A549 (cell line): Measurements from ENCODE around the gene RNASE4. TPM values are rescaled to one million over a fixed set of nuclear protein-coding genes. Genes with fewer than 3 reads are reported as not detected.
A peak's percentile ranks its signal among the peaks of the same experiment; 100 is the strongest.

Source experiments
- ATAC-seq, 2 experiments: fragments of 200-7000 bp in 1 of 2; fragments of >200 bp in 1 of 2; cut with Nextera tagmentation in 1 of 2; cut with Tn5 transposase in 1 of 2; 3 replicates each; pipeline versions ENCODE4 v1.8.0 to v1.9.1; 2018 to 2020; ENCODE audit warnings: mild to moderate bottlenecking in 1 of 2, moderate library complexity in 1 of 2
- CTCF ChIA-PET: fragments of 300-600 bp; sonication (Branson Sonifier 250); formaldehyde crosslinking; extraction: SDS; loops from one replicate; lab custom pipeline; 2021; ENCODE audit warnings: antibody characterized with exemption, inconsistent platforms; lab: Yijun Ruan, JAX
- POLR2A ChIA-PET: fragments of 350-600 bp; formaldehyde crosslinking; extraction: SDS; loops from one replicate; lab custom pipeline; 2021; ENCODE audit warnings: antibody characterized with exemption, inconsistent platforms; lab: Yijun Ruan, JAX
- DNase-seq, 2 experiments: peaks; one replicate each; pipeline versions ENCODE4 v3.0.0 to v3.0.0-alpha.2; 2011 to 2016; ENCODE audit warnings: low read depth in 1 of 2, low spot score in 1 of 2
- FAIRE-seq: peaks from 2 replicates; lab custom pipeline; 2011; peaks lifted over from hg19 to GRCh38; lab: Jason Lieb, UNC
- H3K27ac ChIP-seq, 2 experiments: fragments of >200 bp; sonication (Bioruptor Twin); formaldehyde crosslinking; 3 replicates each; pipeline ENCODE4 v1.5.1; 2016 to 2017
- H3K4me1 ChIP-seq: fragments of >200 bp; sonication (Bioruptor Twin); formaldehyde crosslinking; 3 replicates; pipeline ENCODE4 v1.6.1; 2016
- H3K4me2 ChIP-seq: fragments of >200 bp; sonication (Bioruptor Twin); formaldehyde crosslinking; 3 replicates; pipeline ENCODE4 v1.6.1; 2016
- H3K4me3 ChIP-seq: fragments of >200 bp; sonication (Bioruptor Twin); formaldehyde crosslinking; 3 replicates; pipeline ENCODE4 v1.5.1; 2016
- H3K9me3 ChIP-seq: fragments of >200 bp; sonication (Bioruptor Twin); formaldehyde crosslinking; 3 replicates; pipeline ENCODE4 v1.6.1; 2016
- BCL3 ChIP-seq: fragments of >200 bp; sonication (Bioruptor Twin); formaldehyde crosslinking; IDR thresholded peaks from 3 replicates; pipeline ENCODE4 v1.6.1; 2016
- E2F6 ChIP-seq: IDR thresholded peaks from 2 replicates; pipeline ENCODE4 v1.6.1; 2012; ENCODE audit warnings: low read depth, borderline replicate concordance
- ELK1 ChIP-seq: fragments of 150-350 bp; IDR thresholded peaks from 2 replicates; pipeline ENCODE4 v1.6.1; 2014; ENCODE audit warnings: low read depth, mild to moderate bottlenecking, low read length
- FOSL2 ChIP-seq, 2 experiments: fragments of 450-650 bp in 1 of 2; fragments of >200 bp in 1 of 2; sonication (Bioruptor Twin) in 1 of 2; formaldehyde crosslinking; IDR thresholded peaks; 2 replicates each; pipeline versions ENCODE4 v1.5.0 to v1.6.1; 2016 to 2020; ENCODE audit warnings: mild to moderate bottlenecking in 1 of 2, moderate library complexity in 1 of 2
- FOXS1 ChIP-seq: fragments of 250-450 bp; sonication (Bioruptor Pico); IDR thresholded peaks from 2 replicates; pipeline ENCODE4 v1.5.0; 2020; ENCODE audit warnings: mild to moderate bottlenecking, moderate library complexity
- GATA3 ChIP-seq: IDR thresholded peaks from 2 replicates; pipeline ENCODE4 v1.6.1; 2012; ENCODE audit warnings: borderline replicate concordance
- HOXB5 ChIP-seq: fragments of 250-450 bp; sonication (Bioruptor Pico); IDR thresholded peaks from 2 replicates; pipeline ENCODE4 v1.5.0; 2020; ENCODE audit warnings: mild to moderate bottlenecking, moderate library complexity
- JUN ChIP-seq, 2 experiments: fragments of >200 bp; sonication (Bioruptor Twin); formaldehyde crosslinking; IDR thresholded peaks; 2 replicates in 1 of 2; 3 replicates in 1 of 2; pipeline ENCODE4 v1.6.1; 2016 to 2017
- KDM1A ChIP-seq: fragments of 200-600 bp; sonication (generic); IDR thresholded peaks from 2 replicates; pipeline ENCODE4 v1.6.1; 2016; ENCODE audit warnings: low read depth, mild to moderate bottlenecking
- MAFK ChIP-seq: fragments of 450-650 bp; IDR thresholded peaks from 2 replicates; pipeline ENCODE4 v1.6.1; 2014; ENCODE audit not compliant: partially characterized antibody
- NR3C1 ChIP-seq: fragments of >200 bp; sonication (Bioruptor Twin); formaldehyde crosslinking; IDR thresholded peaks from 3 replicates; pipeline ENCODE4 v1.6.1; 2017
- PHF8 ChIP-seq: fragments of 200-600 bp; sonication (generic); IDR thresholded peaks from 2 replicates; pipeline ENCODE4 v1.6.1; 2016; ENCODE audit warnings: low read depth, mild to moderate bottlenecking, antibody characterized with exemption, moderate library complexity, borderline replicate concordance
- POLR2A ChIP-seq: IDR thresholded peaks from 2 replicates; pipeline ENCODE4 v1.6.1; 2012; ENCODE audit warnings: mild to moderate bottlenecking, low read length
- POLR2AphosphoS2 ChIP-seq: conservative IDR thresholded peaks from 2 replicates; pipeline ENCODE4 v1.6.1; 2012; ENCODE audit warnings: low read length, improper control_type of control experiment, inconsistent platforms
- RARB ChIP-seq: fragments of 250-450 bp; sonication (Bioruptor Pico); IDR thresholded peaks from 2 replicates; pipeline ENCODE4 v1.8.0; 2021; ENCODE audit warnings: mild to moderate bottlenecking, moderate library complexity
- SMC3 ChIP-seq: fragments of >200 bp; sonication (Bioruptor Twin); formaldehyde crosslinking; IDR thresholded peaks from 3 replicates; pipeline ENCODE4 v1.6.1; 2018; ENCODE audit warnings: inconsistent platforms
- TP53 ChIP-seq: fragments of 250-450 bp; sonication (Bioruptor Pico); IDR thresholded peaks from 2 replicates; pipeline ENCODE4 v1.5.0; 2021; ENCODE audit warnings: mild to moderate bottlenecking, moderate library complexity
- ZNF302 ChIP-seq: fragments of 250-450 bp; sonication (Bioruptor Pico); IDR thresholded peaks from 2 replicates; pipeline ENCODE4 v1.9.0; 2021; ENCODE audit warnings: inconsistent platforms, mild to moderate bottlenecking, moderate library complexity
- WGBS: methylation state at CpG from one replicate; pipeline ENCODE4 v1.1.6; 2017; ENCODE audit errors: missing lambda C conversion rate; 5-methylcytosine and 5-hydroxymethylcytosine counted together
- polyA plus RNA-seq, 4 experiments: library from polyadenylated mRNA; depleted of rRNA in 3 of 4; stranded (reverse); fragments of >200 nt; fragmentation: RNase III in 1 of 4; extraction: RNeasy Plus Mini Kit Qiagen cat#74134 plus additional on column Dnase treatment in 1 of 4; gene quantifications; 2 replicates in 3 of 4; 3 replicates in 1 of 4; pipeline ENCODE4 v1.2.3, GENCODE V29; 2011 to 2017
- TF ChIP-seq, protein P1 (sequence below): fragments of 250-450 bp; sonication (Bioruptor Pico); IDR thresholded peaks from 2 replicates; pipeline ENCODE4 v1.5.0; 2020; ENCODE audit warnings: low read depth, mild to moderate bottlenecking, moderate library complexity
- TF ChIP-seq, protein P2 (sequence below): fragments of 250-450 bp; sonication (Bioruptor Pico); IDR thresholded peaks from 2 replicates; pipeline ENCODE4 v1.5.0; 2021; ENCODE audit warnings: mild to moderate bottlenecking, moderate library complexity, borderline replicate concordance
- TF ChIP-seq, protein P3 (sequence below): IDR thresholded peaks from 2 replicates; pipeline ENCODE4 v1.6.1; 2012
- TF ChIP-seq, protein P4 (sequence below): fragments of 200-600 bp; sonication (generic); IDR thresholded peaks from 2 replicates; pipeline ENCODE4 v1.6.1; 2016; ENCODE audit warnings: antibody characterized with exemption, mild to moderate bottlenecking, moderate library complexity

Gene RNASE4
- polyA plus RNA-seq, 2 of the 4 experiments (the other 2 are of a cell fraction): 8.6 to 77.4 TPM

- DNase-seq (no peak), FAIRE-seq (no peak)
- H3K4me3 ChIP-seq: peak overlapping the region; percentile 58
- POLR2A ChIA-PET: interaction anchor here (0.8 to 5.1 kb wide), 18 partner anchors 8 to 339 kb away, joined by 3 to 46 read pairs (median 4); partner anchors contain the start of genes APEX1, PARP2 and TEP1
- peak overlapping the region; percentile 95 for H3K27ac ChIP-seq
- 2% methylated on average over 11 of the region's 11 CpGs for WGBS
- CTCF ChIA-PET: interaction anchor here (0.9 to 13.8 kb wide), 12 partner anchors 9 to 358 kb away, joined by 3 to 191 read pairs (median 6); no protein-coding TSS in a partner anchor
- peak overlapping the region; percentile 81 for H3K4me2 ChIP-seq
- no peaks in the 10 kb centered on the region for H3K9me3 ChIP-seq
- TF ChIP-seq, protein P1, sequence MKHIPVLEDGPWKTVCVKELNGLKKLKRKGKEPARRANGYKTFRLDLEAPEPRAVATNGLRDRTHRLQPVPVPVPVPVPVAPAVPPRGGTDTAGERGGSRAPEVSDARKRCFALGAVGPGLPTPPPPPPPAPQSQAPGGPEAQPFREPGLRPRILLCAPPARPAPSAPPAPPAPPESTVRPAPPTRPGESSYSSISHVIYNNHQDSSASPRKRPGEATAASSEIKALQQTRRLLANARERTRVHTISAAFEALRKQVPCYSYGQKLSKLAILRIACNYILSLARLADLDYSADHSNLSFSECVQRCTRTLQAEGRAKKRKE (CRISPR knock-in tag): no peak
- TF ChIP-seq POLR2AphosphoS2: no peak
- TF ChIP-seq, protein P2, sequence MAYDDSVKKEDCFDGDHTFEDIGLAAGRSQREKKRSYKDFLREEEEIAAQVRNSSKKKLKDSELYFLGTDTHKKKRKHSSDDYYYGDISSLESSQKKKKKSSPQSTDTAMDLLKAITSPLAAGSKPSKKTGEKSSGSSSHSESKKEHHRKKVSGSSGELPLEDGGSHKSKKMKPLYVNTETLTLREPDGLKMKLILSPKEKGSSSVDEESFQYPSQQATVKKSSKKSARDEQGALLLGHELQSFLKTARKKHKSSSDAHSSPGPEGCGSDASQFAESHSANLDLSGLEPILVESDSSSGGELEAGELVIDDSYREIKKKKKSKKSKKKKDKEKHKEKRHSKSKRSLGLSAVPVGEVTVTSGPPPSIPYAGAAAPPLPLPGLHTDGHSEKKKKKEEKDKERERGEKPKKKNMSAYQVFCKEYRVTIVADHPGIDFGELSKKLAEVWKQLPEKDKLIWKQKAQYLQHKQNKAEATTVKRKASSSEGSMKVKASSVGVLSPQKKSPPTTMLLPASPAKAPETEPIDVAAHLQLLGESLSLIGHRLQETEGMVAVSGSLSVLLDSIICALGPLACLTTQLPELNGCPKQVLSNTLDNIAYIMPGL: no peak
- TF ChIP-seq ZNF302: no peak
- no peak for TF ChIP-seq PHF8
- TF ChIP-seq POLR2A: no peak
- TF ChIP-seq NR3C1: no peak
- no peak for TF ChIP-seq GATA3
- no peak for TF ChIP-seq TP53
- TF ChIP-seq FOSL2 (IDR thresholded peaks at IDR 0.05): no peak
- TF ChIP-seq FOSL2 (CRISPR knock-in tag; IDR thresholded peaks at IDR 0.05): no peak
- TF ChIP-seq SMC3: no peak
- no peak for TF ChIP-seq HOXB5
- TF ChIP-seq ELK1: no peak
- TF ChIP-seq JUN (IDR thresholded peaks at IDR 0.05): no peak; a peak in 1 of 5 replicates
- no peak for TF ChIP-seq BCL3
- TF ChIP-seq, all 56 proteins: peak for 0
- ATAC-seq: peak in 1 of 2 experiments; percentile 4; a peak in 1 of 6 replicates
- H3K4me1 ChIP-seq: peaks cover 28% of the 10 kb centered on the region
These were observed 2.3 kb upstream of the RNASE4 start for GRCh38 chr14:20682127-20682434.

- DNase-seq (peak; percentile 81 to 96), ATAC-seq (peak; percentile 67 to 77), FAIRE-seq (no peak)
- peaks cover 33% of the 10 kb centered on the region for H3K4me1 ChIP-seq
- CTCF ChIA-PET: interaction anchor here (0.7 to 13.8 kb wide), 14 partner anchors 9 to 357 kb away, joined by 3 to 191 read pairs (median 4); no protein-coding TSS in a partner anchor
- no peaks in the 10 kb centered on the region for H3K9me3 ChIP-seq
- H3K27ac ChIP-seq: peak overlapping the region; percentile 95
- H3K4me3 ChIP-seq: peak overlapping the region; percentile 58
- POLR2A ChIA-PET: interaction anchor here (0.7 to 5.1 kb wide), 23 partner anchors 8 to 340 kb away, joined by 3 to 46 read pairs (median 4); partner anchors contain the start of genes APEX1, PARP2, PNP and TEP1
- TF ChIP-seq E2F6: 0 out of 2 replicates have a peak, but pooled peaks have one; percentile 56
- no peak for TF ChIP-seq KDM1A
- TF ChIP-seq, protein P3, sequence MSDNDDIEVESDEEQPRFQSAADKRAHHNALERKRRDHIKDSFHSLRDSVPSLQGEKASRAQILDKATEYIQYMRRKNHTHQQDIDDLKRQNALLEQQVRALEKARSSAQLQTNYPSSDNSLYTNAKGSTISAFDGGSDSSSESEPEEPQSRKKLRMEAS: peak; percentile 60; the same call in 1 of the 2 replicates
- TF ChIP-seq, protein P4, sequence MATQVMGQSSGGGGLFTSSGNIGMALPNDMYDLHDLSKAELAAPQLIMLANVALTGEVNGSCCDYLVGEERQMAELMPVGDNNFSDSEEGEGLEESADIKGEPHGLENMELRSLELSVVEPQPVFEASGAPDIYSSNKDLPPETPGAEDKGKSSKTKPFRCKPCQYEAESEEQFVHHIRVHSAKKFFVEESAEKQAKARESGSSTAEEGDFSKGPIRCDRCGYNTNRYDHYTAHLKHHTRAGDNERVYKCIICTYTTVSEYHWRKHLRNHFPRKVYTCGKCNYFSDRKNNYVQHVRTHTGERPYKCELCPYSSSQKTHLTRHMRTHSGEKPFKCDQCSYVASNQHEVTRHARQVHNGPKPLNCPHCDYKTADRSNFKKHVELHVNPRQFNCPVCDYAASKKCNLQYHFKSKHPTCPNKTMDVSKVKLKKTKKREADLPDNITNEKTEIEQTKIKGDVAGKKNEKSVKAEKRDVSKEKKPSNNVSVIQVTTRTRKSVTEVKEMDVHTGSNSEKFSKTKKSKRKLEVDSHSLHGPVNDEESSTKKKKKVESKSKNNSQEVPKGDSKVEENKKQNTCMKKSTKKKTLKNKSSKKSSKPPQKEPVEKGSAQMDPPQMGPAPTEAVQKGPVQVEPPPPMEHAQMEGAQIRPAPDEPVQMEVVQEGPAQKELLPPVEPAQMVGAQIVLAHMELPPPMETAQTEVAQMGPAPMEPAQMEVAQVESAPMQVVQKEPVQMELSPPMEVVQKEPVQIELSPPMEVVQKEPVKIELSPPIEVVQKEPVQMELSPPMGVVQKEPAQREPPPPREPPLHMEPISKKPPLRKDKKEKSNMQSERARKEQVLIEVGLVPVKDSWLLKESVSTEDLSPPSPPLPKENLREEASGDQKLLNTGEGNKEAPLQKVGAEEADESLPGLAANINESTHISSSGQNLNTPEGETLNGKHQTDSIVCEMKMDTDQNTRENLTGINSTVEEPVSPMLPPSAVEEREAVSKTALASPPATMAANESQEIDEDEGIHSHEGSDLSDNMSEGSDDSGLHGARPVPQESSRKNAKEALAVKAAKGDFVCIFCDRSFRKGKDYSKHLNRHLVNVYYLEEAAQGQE: peak; percentile 43
- TF ChIP-seq BCL3: peak; percentile 95; the same call in 2 of the 3 replicates
- TF ChIP-seq RARB: no peak
- TF ChIP-seq POLR2A: peak; percentile 80
- no peak for TF ChIP-seq FOXS1 (CRISPR knock-in tag)
- TF ChIP-seq MAFK: peak; percentile 3
- TF ChIP-seq JUN (IDR thresholded peaks at IDR 0.05): peak; percentile 80 to 86
- peak; percentile 81 for TF ChIP-seq PHF8
- WGBS: 1% methylated on average over 32 of the region's 40 CpGs
- H3K4me2 ChIP-seq: peak overlapping the region; percentile 81
These were observed 1.8 kb upstream of the RNASE4 start for GRCh38 chr14:20682435-20683124.
